Neural cell (in vitro differentiated cells): ENCODE results near the gene FYN. TPM values are rescaled to one million over a fixed set of nuclear protein-coding genes. Genes with fewer than 3 reads are reported as not detected.

Source experiments
- H2AFZ ChIP-seq: fragments of 200-600, 300-800 bp; sonication (generic), shearing (Covaris generic); 2 replicates; pipeline ENCODE4 v1.6.0; 2014; ENCODE audit warnings: low read depth, mild to moderate bottlenecking, antibody characterized with exemption, low read length, moderate library complexity
- H3F3A ChIP-seq: fragments of 200-600 bp; shearing (Covaris generic); 2 replicates; pipeline ENCODE4 v1.6.1; 2016; ENCODE audit warnings: mild to moderate bottlenecking, moderate library complexity, mixed read lengths, antibody characterized with exemption, low read length; ENCODE audit not compliant: insufficient read depth, poor library complexity, severe bottlenecking
- H3K27ac ChIP-seq: fragments of 200-600, 300-800 bp; sonication (generic), shearing (Covaris generic); 2 replicates; pipeline ENCODE4 v1.5.1; 2014; ENCODE audit warnings: mild to moderate bottlenecking, low read length, moderate library complexity
- H3K27me3 ChIP-seq: fragments of 300-800, 200-600 bp; sonication (generic), shearing (Covaris generic); 2 replicates; pipeline ENCODE4 v1.6.0; 2014; ENCODE audit warnings: mild to moderate bottlenecking, low read depth, low read length, moderate library complexity; ENCODE audit not compliant: insufficient read depth
- H3K36me3 ChIP-seq: fragments of 300-800, 200-600 bp; sonication (generic), shearing (Covaris generic); 2 replicates; pipeline ENCODE4 v1.5.1; 2014; ENCODE audit warnings: mild to moderate bottlenecking, antibody characterized with exemption, low read length, moderate library complexity; ENCODE audit not compliant: insufficient read depth
- H3K4me2 ChIP-seq: fragments of 300-800, 200-600 bp; sonication (generic), shearing (Covaris generic); 2 replicates; pipeline ENCODE4 v1.6.0; 2014; ENCODE audit warnings: mild to moderate bottlenecking, low read length
- H3K4me3 ChIP-seq: fragments of 300-800, 200-600 bp; sonication (generic), shearing (Covaris generic); 2 replicates; pipeline ENCODE4 v1.5.1; 2014; ENCODE audit warnings: mild to moderate bottlenecking, low read length, moderate library complexity
- H3K79me2 ChIP-seq: fragments of 200-600 bp; shearing (Covaris generic); replicated peaks from 2 replicates; pipeline ENCODE4 v1.6.0; 2014; ENCODE audit warnings: mild to moderate bottlenecking, low read length, moderate library complexity; ENCODE audit not compliant: insufficient read depth
- H3K9ac ChIP-seq: fragments of 300-800, 200-600 bp; sonication (generic), shearing (Covaris generic); 2 replicates; pipeline ENCODE4 v1.6.1; 2016; ENCODE audit warnings: mild to moderate bottlenecking, low read length, mixed read lengths
- H3K9me2 ChIP-seq: fragments of 200-600 bp; shearing (Covaris generic); 2 replicates; pipeline ENCODE4 v1.6.1; 2016; ENCODE audit warnings: mild to moderate bottlenecking, low read length, mixed read lengths; ENCODE audit not compliant: insufficient read depth
- H3K9me3 ChIP-seq: fragments of 200-600, 300-800 bp; sonication (generic), shearing (Covaris generic); 2 replicates; pipeline ENCODE4 v1.6.1; 2016; ENCODE audit warnings: mild to moderate bottlenecking, mixed run types, low read length, moderate library complexity, mixed read lengths
- H4K20me1 ChIP-seq: fragments of 200-600 bp; shearing (Covaris generic); 2 replicates; pipeline ENCODE4 v1.6.1; 2016; ENCODE audit warnings: mild to moderate bottlenecking, mixed run types; ENCODE audit not compliant: insufficient read depth
- EP300 ChIP-seq: fragments of 450-650 bp; conservative IDR thresholded peaks from 2 replicates; pipeline ENCODE4 v1.6.1; 2014; ENCODE audit warnings: antibody characterized with exemption, mild to moderate bottlenecking, moderate library complexity; ENCODE audit not compliant: poor library complexity, severe bottlenecking
- MXI1 ChIP-seq: fragments of 450-650 bp; conservative IDR thresholded peaks from 2 replicates; pipeline ENCODE4 v1.6.1; 2014; ENCODE audit warnings: antibody characterized with exemption, mild to moderate bottlenecking; ENCODE audit not compliant: poor library complexity, severe bottlenecking
- POLR2AphosphoS5 ChIP-seq: IDR thresholded peaks from 2 replicates; pipeline ENCODE4 v1.6.1; 2012
- RAD21 ChIP-seq: fragments of 450-650 bp; conservative IDR thresholded peaks from 2 replicates; pipeline ENCODE4 v1.6.1; 2014; ENCODE audit warnings: antibody characterized with exemption, mild to moderate bottlenecking, moderate library complexity
- SMC3 ChIP-seq: fragments of 450-650 bp; conservative IDR thresholded peaks from 2 replicates; pipeline ENCODE4 v1.6.1; 2014; ENCODE audit warnings: antibody characterized with exemption, mild to moderate bottlenecking, moderate library complexity; ENCODE audit not compliant: poor library complexity
- TAF1 ChIP-seq: IDR thresholded peaks from 2 replicates; pipeline ENCODE4 v1.6.1; 2012; ENCODE audit warnings: low read depth
- polyA plus RNA-seq: library from polyadenylated mRNA; depleted of rRNA; stranded (reverse); fragments of >200 nt; gene quantifications from 2 replicates; pipeline ENCODE4 v1.2.3, GENCODE V29; 2014
- TF ChIP-seq, protein P1 (sequence below): IDR thresholded peaks from 2 replicates; pipeline ENCODE4 v1.6.1; 2012; ENCODE audit warnings: borderline replicate concordance
- TF ChIP-seq, protein P2 (sequence below): fragments of 450-650 bp; IDR thresholded peaks from 2 replicates; pipeline ENCODE4 v1.5.1; 2014; ENCODE audit warnings: antibody characterized with exemption, mild to moderate bottlenecking, moderate library complexity; ENCODE audit not compliant: poor library complexity, severe bottlenecking

Gene FYN
- polyA plus RNA-seq, 1 donor from 2014 or later = 277 TPM

DNA sequence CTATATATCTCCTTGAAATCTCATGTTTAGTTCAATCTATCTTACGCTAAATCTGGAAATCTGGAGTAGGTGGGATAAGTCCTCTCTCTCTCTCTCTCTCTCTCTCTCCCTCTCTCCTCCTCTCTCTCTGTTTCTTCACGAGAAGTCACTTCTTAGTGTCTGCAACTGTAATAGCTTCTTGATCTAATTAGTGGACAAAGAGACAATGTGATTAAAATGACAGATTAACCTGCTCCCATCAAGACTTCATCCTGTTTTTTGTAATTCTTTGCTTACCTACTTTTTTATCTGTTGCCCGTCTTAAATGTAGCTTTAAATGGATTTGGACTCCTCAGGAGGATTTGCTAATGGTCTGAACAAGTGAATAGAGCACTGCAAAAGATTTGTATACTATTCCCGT is 2.5 kb upstream of the FYN start (continued):
- TF ChIP-seq, protein P1, sequence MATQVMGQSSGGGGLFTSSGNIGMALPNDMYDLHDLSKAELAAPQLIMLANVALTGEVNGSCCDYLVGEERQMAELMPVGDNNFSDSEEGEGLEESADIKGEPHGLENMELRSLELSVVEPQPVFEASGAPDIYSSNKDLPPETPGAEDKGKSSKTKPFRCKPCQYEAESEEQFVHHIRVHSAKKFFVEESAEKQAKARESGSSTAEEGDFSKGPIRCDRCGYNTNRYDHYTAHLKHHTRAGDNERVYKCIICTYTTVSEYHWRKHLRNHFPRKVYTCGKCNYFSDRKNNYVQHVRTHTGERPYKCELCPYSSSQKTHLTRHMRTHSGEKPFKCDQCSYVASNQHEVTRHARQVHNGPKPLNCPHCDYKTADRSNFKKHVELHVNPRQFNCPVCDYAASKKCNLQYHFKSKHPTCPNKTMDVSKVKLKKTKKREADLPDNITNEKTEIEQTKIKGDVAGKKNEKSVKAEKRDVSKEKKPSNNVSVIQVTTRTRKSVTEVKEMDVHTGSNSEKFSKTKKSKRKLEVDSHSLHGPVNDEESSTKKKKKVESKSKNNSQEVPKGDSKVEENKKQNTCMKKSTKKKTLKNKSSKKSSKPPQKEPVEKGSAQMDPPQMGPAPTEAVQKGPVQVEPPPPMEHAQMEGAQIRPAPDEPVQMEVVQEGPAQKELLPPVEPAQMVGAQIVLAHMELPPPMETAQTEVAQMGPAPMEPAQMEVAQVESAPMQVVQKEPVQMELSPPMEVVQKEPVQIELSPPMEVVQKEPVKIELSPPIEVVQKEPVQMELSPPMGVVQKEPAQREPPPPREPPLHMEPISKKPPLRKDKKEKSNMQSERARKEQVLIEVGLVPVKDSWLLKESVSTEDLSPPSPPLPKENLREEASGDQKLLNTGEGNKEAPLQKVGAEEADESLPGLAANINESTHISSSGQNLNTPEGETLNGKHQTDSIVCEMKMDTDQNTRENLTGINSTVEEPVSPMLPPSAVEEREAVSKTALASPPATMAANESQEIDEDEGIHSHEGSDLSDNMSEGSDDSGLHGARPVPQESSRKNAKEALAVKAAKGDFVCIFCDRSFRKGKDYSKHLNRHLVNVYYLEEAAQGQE = no peak

DNA sequence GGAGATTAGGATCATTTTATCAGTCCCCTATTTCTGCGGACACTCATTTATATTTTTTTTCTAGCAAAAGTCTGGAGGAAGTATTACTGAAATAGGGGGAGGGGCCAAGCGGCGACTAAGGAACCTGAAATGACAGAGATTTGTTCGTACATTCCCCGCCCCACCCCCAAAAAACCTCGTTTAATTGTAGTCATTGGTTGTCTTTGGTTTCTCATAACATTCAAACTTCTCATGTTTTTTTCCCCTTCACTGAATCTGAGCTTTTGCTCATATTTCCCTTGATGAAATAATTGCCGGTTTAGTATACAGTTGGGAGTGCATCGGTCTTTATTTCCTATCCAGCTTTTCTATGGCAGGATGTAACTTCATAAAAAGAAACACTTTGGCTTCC is 768 bp upstream of the FYN start:
- Histone ChIP-seq H3K9me2 (no peaks in the 10 kb centered on the region), H3K27ac (peak overlapping the region; percentile 79), H3K9ac (peak overlapping the region; percentile 69), H2AFZ (peak overlapping the region; percentile 22), H3F3A (peaks cover 6% of the 10 kb centered on the region), H3K4me2 (peak overlapping the region; percentile 75), H3K4me3 (peak overlapping the region; percentile 85), H3K9me3 (no peaks in the 10 kb centered on the region), H3K27me3 (no peaks in the 10 kb centered on the region), H3K79me2 (peaks cover 32% of the 10 kb centered on the region), H4K20me1 (no peaks in the 10 kb centered on the region), H3K36me3 (no peaks in the 10 kb centered on the region)
- no peak for TF ChIP-seq RAD21
- no peak for TF ChIP-seq EP300
- TF ChIP-seq, protein P2, sequence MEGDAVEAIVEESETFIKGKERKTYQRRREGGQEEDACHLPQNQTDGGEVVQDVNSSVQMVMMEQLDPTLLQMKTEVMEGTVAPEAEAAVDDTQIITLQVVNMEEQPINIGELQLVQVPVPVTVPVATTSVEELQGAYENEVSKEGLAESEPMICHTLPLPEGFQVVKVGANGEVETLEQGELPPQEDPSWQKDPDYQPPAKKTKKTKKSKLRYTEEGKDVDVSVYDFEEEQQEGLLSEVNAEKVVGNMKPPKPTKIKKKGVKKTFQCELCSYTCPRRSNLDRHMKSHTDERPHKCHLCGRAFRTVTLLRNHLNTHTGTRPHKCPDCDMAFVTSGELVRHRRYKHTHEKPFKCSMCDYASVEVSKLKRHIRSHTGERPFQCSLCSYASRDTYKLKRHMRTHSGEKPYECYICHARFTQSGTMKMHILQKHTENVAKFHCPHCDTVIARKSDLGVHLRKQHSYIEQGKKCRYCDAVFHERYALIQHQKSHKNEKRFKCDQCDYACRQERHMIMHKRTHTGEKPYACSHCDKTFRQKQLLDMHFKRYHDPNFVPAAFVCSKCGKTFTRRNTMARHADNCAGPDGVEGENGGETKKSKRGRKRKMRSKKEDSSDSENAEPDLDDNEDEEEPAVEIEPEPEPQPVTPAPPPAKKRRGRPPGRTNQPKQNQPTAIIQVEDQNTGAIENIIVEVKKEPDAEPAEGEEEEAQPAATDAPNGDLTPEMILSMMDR = no peak
- TF ChIP-seq TAF1 = no peak
- TF ChIP-seq MXI1 = no peak
- TF ChIP-seq, protein P1 = no peak

DNA sequence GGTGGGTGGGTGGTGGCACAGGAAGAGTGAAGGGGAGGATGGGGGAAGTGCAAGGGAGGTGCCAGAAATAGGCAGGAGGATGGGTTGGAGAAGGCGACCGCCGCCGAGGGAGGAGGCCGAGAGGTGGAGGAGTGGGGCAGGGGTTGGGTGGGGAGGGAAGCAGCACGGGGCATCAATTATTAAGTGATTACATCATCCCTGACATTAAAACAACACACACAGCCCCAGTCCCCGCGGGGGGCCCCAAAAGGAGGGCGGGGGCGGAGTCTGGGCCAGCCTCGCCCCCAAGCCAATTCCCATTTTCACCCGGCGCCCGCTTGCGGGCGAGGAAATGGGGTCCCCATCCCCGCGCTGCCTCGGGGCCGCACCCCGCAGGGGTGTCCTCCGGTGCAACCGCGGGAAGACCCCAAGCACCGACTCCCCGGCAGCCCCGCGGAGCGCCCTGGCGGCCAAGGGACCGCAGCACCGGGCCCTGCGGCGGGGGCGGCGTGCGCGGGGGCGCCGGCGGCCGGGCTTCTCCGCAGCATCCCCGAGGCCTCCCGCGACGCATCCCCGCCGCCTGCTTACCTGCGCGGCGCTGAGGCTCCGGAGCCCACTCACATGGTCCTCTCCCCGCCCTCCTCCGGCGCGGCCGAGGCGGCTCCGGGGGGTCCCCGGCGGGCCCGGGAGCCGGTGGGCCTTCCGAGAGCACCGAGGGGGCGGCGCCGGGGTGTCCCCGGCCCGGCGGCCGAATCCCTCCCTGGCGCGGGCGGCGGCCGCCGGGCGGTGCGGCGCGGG is 663 bp downstream of the FYN start:
- Histone ChIP-seq H3K9me2 (no peaks in the 10 kb centered on the region), H3K79me2 (peaks cover 46% of the 10 kb centered on the region), H4K20me1 (peaks cover 9% of the 10 kb centered on the region), H3K9me3 (no peaks in the 10 kb centered on the region), H3F3A (peaks cover 6% of the 10 kb centered on the region), H3K36me3 (no peaks in the 10 kb centered on the region), H3K4me2 (no peak overlapping the region), H3K4me3 (peak overlapping the region; percentile 85), H3K27ac (peak overlapping the region; percentile 97), H3K27me3 (no peaks in the 10 kb centered on the region), H3K9ac (peak overlapping the region; percentile 97), H2AFZ (peak overlapping the region; percentile 6)
- TF ChIP-seq TAF1 (no peak), MXI1 (no peak), EP300 (no peak), SMC3 (no peak), RAD21 (no peak), POLR2AphosphoS5 (peak; percentile 28)
- TF ChIP-seq, protein P1 = peak; percentile 3
- TF ChIP-seq, protein P2 = no peak
